Colon (tissue), 2 donors: ENCODE measurements around the gene RNU6-9.
"Not testable (repeated sequence)": the region's sequence is repeated elsewhere in the genome, so short reads cannot be mapped to it uniquely, and the experiment has no call there.

Source experiments
- FAIRE-seq: peaks from 2 replicates; lab custom pipeline; 2012; peaks lifted over from hg19 to GRCh38; lab: Jason Lieb, UNC
- donor health status: control.
- donor health status: control.

Gene RNU6-9

GRCh38 chr19:892894-893689 is at the start of gene RNU6-9, which contains the start of gene MED16:
TSS of gene RNU6-9 (plus strand) at chr19:893484.
TSS of gene MED16 (minus strand) at chr19:893187. CDS start at chr19:891131, 2,056 bp downstream.
- no peak for FAIRE-seq

- FAIRE-seq, result no peak
Measured at GRCh38 chr19:843836-844545, 49.3 kb upstream of the RNU6-9 start.

- no peak for FAIRE-seq
Measured at GRCh38 chr19:844546-844971, 48.7 kb upstream of the RNU6-9 start.

- FAIRE-seq, result no peak
Measured at GRCh38 chr19:845707-846521, 47.4 kb upstream of the RNU6-9 start.

GRCh38 chr19:848386-848921 is 44.8 kb upstream of the RNU6-9 start:
- FAIRE-seq, result no peak

GRCh38 chr19:849195-849594 is 44.1 kb upstream of the RNU6-9 start:
- not testable (repeated sequence) for FAIRE-seq

GRCh38 chr19:850221-850978 is 42.9 kb upstream of the RNU6-9 start:
- no peak for FAIRE-seq

GRCh38 chr19:850979-851335 is 42.3 kb upstream of the RNU6-9 start:
- no peak for FAIRE-seq

- no peak for FAIRE-seq
Measured at GRCh38 chr19:852136-853013, 40.9 kb upstream of the RNU6-9 start, which contains the start of gene ELANE. TSS of gene ELANE (plus strand) at chr19:852303. CDS start at chr19:852329, 26 bp downstream.

- no peak for FAIRE-seq
Measured at GRCh38 chr19:853014-853585, 40.2 kb upstream of the RNU6-9 start.

- FAIRE-seq, result not testable (repeated sequence)
Measured at GRCh38 chr19:853614-854220, 39.6 kb upstream of the RNU6-9 start.

GRCh38 chr19:854549-854948 is 38.7 kb upstream of the RNU6-9 start:
- peak; percentile 83 for FAIRE-seq

GRCh38 chr19:855142-855541 is 38.1 kb upstream of the RNU6-9 start:
- FAIRE-seq, result no peak

GRCh38 chr19:855566-856120 is 37.6 kb upstream of the RNU6-9 start:
- FAIRE-seq, result no peak

- FAIRE-seq, result no peak
Measured at GRCh38 chr19:858284-858683, 35.0 kb upstream of the RNU6-9 start.

GRCh38 chr19:858868-859843 is 34.1 kb upstream of the RNU6-9 start, which contains the start of gene CFD:
TSS of gene CFD (plus strand) at chr19:859664. CDS start at chr19:859690, 26 bp downstream.
- FAIRE-seq, result no peak

- FAIRE-seq, result no peak
Measured at GRCh38 chr19:861141-861755, 32.0 kb upstream of the RNU6-9 start.
